Lower leg skin (tissue), 3 donors: Measurements from ENCODE around the gene TCEA2.

ENCODE experiments used
- CTCF ChIP-seq, 3 donors: fragments of 450-650 bp; IDR thresholded peaks; one replicate each; pipeline ENCODE4 v1.5.1; 2016; ENCODE audit warnings: antibody characterized with exemption in 3 of 3, mild to moderate bottlenecking in 3 of 3, moderate library complexity in 2 of 3
- POLR2A ChIP-seq, 2 donors: fragments of 450-650 bp; IDR thresholded peaks; one replicate each; pipeline ENCODE4 v1.6.1; 2016 to 2017; ENCODE audit warnings: antibody characterized with exemption in 2 of 2, mild to moderate bottlenecking in 1 of 2, moderate library complexity in 1 of 2

- no peak for TF ChIP-seq CTCF (IDR thresholded peaks at IDR 0.05)
- no peak for TF ChIP-seq POLR2A (IDR thresholded peaks at IDR 0.05)
Measured at GRCh38 chr20:64104667-64105451, 41.9 kb downstream of the TCEA2 start.
